Stimulated activated CD8-positive, alpha-beta memory T cell treated with anti-CD3 and anti-CD28 coated beads, Interleukin-7, amount 100 ng/mL, for 48 hours (primary cell): ENCODE data around the gene CAPN14.

Experiments
- DNase-seq, 2 donors: peaks; one replicate each; pipeline ENCODE4 v3.0.0-alpha.2; 2020; ENCODE audit warnings: low read depth in 1 of 2; ENCODE audit errors: extremely low read depth in 1 of 2

The CAPN14 gene

GRCh38 chr2:31227110-31227509 lies 9.8 kb upstream of the CAPN14 start:
- no peak for DNase-seq

- DNase-seq: no peak
These were observed 9.0 kb upstream of the CAPN14 start for GRCh38 chr2:31226266-31226665.

- no peak for DNase-seq
These were observed 6.4 kb upstream of the CAPN14 start for GRCh38 chr2:31223749-31224148.

GRCh38 chr2:31223026-31223425 lies 5.7 kb upstream of the CAPN14 start:
- DNase-seq: no peak

- DNase-seq: no peak
These were observed 4.8 kb upstream of the CAPN14 start for GRCh38 chr2:31222071-31222470.

GRCh38 chr2:31221544-31221943 lies 4.2 kb upstream of the CAPN14 start:
- no peak for DNase-seq

GRCh38 chr2:31219131-31219969 lies 2.0 kb upstream of the CAPN14 start:
- no peak for DNase-seq

- no peak for DNase-seq
These were observed 581 bp downstream of the CAPN14 start for GRCh38 chr2:31216734-31217133.

- no peak for DNase-seq
These were observed 2.8 kb downstream of the CAPN14 start for GRCh38 chr2:31214444-31214915.

- no peak for DNase-seq
These were observed 3.5 kb downstream of the CAPN14 start for GRCh38 chr2:31213601-31214443.

- no peak for DNase-seq
These were observed 4.4 kb downstream of the CAPN14 start for GRCh38 chr2:31212659-31213600.

GRCh38 chr2:31208240-31208639 lies 9.1 kb downstream of the CAPN14 start:
- DNase-seq: no peak

GRCh38 chr2:31207790-31208189 lies 9.5 kb downstream of the CAPN14 start:
- no peak for DNase-seq

- no peak for DNase-seq
These were observed 11.7 kb downstream of the CAPN14 start for GRCh38 chr2:31205613-31206012.

- no peak for DNase-seq
These were observed 12.1 kb downstream of the CAPN14 start for GRCh38 chr2:31205186-31205585.

GRCh38 chr2:31204783-31205182 lies 12.5 kb downstream of the CAPN14 start:
- no peak for DNase-seq

- no peak for DNase-seq
These were observed 13.4 kb downstream of the CAPN14 start for GRCh38 chr2:31203916-31204315.

GRCh38 chr2:31202833-31203232 lies 14.5 kb downstream of the CAPN14 start:
- no peak for DNase-seq

GRCh38 chr2:31202041-31202440 lies 15.3 kb downstream of the CAPN14 start:
- DNase-seq: no peak

GRCh38 chr2:31200972-31201371 lies 16.3 kb downstream of the CAPN14 start:
- no peak for DNase-seq

- DNase-seq: no peak
These were observed 18.1 kb downstream of the CAPN14 start for GRCh38 chr2:31199206-31199605.
